HG03571 (cell line): ENCODE data around the gene ARHGAP22.

Source experiments
- ATAC-seq: cut with Tn5 transposase; IDR thresholded peaks from one replicate; pipeline ENCODE4 v1.9.1; 2021; ENCODE audit not compliant: unreplicated experiment

The ARHGAP22 gene

GRCh38 chr10:48607356-48608278 lies 2.7 kb upstream of the ARHGAP22 start:
- no peak for ATAC-seq

DNA sequence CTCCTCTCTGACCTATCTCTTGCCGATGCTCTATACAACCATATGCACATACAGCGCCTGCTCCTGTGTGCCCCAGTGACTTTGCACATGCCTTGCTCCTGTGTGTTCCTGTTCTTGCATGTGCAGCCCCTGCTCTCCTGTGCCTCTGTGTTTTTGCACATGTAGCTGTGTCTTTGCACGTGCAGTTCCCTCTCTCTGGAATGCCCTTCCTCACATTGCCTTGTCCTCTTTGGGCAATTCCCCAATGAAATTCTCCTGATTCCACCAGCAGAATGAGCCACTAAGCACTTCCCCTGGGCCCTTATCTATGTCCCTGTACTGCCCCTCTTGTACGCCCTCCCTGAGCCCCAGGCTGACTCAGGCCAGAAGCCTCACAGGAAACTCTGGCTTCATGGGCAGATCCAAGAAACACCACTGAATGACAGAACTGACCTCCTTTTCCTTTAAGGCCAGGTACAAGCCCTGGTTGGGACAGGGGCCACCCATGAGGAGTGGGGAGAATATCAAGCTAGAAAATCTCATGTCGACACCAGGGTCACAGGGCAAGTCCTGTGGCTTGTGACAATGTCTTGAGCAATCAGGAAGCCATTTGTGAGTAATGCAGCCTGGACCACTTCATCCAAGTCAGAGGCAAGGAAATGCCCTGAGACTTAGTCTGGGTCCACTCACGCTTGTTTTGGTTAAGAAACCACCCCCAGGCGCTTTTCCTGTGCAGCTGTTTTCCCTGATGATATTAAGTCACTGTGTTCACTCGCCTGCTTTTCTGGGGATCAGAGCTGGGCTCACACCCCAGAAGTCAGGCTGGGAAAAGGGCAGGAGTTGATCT lies 1.9 kb upstream of the ARHGAP22 start:
- ATAC-seq, result no peak

DNA sequence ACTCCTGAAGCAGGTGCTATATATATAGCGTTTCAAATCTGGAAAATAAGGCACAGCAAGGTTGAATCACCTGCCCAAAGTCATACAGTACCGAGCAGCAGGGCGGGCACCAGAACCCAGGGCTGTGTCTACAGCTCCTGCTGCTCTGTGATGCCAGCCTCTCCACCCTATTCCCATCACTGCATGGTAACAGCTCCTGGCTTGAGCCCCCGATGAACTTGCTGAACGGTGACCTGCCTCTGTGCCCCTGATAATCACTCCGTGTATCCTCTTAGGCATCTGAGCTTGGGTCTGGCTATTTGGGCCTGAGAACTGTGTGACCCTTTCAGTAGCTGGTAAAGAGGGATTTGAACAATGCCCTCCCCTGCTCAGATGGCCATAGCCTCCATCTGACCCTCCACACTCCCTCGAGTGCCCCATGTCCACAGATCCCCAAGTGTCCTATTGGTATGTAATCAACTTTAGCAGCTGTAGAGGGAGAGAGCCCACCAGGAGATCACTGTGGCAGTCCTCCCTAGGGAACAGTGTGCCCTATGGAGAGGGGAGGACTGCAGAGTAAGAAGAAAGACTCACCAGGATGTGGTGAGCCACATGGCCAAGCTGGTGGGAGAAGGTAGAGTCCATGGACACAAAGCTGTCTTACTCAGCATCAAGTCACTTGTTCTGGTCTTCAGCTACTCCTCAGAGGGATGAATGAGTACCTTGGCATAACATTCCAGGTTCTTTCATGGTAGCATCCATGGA lies 1.1 kb upstream of the ARHGAP22 start:
- ATAC-seq, result no peak

- no peak for ATAC-seq
These were observed 558 bp downstream of the ARHGAP22 start for GRCh38 chr10:48604039-48604990.

DNA sequence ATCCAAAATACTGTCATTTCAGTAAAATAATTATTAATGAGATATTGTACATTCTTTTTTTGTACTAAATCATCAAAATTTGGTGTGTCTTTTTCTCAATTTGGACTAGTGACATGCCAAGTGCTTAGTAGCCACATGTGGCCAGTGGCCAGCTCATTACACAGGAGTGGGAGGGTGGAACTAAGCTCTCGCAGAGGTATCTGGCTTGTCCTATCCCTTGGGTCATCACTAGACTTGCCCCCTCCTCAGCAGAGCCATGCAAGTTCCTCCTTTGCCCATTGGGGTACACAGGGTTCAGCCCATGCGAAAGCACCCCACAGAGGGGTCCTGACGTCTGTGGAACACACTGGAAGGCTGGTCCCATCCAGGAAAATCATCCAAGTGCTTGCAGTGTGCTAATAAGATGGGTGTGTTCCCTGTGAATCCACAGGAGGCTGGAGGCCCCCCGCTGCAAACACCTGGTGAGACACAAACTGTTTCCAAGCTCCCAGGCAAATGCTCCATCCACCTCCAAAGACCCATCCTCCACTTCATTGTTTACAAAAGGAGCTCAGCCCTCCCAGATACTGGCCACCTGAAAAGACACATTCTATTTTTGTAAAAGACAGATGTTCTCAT lies 1.3 kb downstream of the ARHGAP22 start:
- ATAC-seq, result no peak

DNA sequence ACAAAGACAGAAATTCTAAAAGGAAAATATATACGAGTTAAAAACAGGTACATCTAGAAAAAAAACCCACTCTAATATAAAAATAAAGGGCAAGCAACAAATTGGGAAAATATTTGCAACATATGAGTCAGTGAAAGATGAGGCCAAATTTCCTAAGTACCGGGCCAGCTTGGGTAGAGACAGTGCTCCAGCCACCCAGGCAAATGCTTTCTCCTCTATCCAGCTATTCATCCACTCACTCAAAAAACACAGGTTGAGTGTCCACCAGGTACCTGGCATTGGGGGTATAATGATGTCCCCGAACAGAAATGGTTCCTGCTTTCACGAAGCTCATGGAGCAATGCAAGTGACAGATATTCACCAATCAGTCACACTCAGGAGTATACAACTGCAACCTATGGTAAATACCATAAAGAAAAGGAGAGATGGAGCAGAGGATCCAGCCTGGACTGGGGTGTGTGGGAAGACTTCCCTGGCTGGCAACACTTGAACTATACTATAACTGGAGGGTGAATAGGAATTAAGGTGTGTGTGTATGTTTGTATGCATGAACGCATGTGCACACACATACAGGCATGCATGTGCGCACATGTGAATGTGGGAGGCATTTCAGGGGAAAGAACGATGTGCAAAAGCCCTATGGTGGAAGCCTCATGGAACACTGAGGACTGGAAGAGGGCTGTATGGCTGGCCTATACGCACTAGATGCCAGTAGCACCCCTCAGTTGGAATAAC lies 2.3 kb downstream of the ARHGAP22 start:
- no peak for ATAC-seq

DNA sequence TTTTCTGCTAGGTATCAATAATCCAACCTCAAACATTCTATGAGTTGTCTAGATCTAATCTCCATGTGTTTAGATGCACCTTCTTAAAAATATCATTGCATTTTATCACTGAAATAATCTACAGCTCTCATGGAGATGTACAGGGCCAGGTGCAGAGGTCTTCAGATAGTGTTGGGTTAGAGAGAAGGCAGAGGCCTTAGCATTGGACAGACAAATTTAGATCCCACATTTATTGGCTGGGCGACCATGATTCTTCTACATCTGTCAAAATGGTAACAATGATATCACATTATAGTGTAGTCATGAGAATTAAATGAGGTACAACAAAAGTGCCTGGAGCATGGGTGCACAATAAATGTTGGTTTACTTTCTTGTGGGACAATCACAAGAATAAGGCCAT lies 3.1 kb downstream of the ARHGAP22 start:
- no peak for ATAC-seq

DNA sequence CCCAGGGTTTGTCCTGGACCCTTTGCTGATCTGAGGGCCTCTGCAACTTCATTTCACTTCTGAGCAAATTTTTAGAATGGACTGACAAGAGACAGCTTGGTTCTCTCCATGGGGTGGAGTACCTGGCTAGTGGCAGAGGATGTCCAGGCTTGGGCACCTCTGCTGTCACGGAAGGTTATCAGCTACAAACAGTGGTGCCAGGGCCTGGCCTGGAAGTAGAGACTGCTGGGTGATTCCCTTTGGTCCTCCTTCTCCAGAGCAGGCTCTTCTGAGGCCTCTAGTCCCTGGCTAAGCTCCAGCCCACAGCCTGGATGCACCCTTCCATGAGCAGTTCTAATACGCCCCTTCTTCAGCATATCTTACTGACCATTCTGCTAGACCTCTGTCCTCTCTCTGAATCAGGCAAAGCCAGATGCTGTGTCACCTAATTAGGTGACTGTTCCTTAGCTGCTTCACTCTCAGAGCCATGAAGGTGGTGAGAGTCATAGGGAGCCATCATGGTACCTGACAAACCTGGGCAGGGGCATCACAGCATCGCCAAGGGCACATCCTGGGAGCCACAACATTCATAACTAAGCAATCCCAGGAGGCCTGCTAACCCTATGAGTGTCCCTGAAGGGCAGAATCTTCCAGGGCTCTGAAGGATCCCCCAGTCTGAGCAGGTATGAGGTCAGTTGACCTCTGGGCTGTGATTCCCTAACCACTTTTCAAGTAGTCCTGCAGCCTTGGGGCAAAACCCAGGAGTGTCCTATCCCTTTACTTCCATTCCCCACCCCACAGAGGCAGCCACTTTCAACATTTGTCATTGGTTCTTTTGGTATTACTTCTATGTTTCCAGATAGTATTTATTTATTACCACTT lies 4.0 kb downstream of the ARHGAP22 start:
- ATAC-seq, result no peak

DNA sequence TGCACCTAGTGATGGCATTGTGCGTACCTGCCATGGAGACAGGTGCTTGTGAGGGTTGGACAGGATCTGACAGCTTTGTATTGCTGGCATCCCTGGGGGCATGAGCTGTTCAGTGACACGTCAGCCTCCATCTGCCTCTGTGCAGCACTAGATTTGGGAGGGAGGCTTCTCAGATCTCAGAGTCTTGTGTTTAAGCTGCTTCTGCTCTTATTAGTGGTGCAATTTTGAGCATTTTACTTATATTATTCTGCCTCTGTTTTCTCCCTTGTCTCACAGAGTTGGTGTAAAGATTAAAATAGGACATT lies 5.1 kb downstream of the ARHGAP22 start:
- ATAC-seq, result no peak

- ATAC-seq, result no peak
These were observed 5.7 kb downstream of the ARHGAP22 start for GRCh38 chr10:48598936-48599829.

DNA sequence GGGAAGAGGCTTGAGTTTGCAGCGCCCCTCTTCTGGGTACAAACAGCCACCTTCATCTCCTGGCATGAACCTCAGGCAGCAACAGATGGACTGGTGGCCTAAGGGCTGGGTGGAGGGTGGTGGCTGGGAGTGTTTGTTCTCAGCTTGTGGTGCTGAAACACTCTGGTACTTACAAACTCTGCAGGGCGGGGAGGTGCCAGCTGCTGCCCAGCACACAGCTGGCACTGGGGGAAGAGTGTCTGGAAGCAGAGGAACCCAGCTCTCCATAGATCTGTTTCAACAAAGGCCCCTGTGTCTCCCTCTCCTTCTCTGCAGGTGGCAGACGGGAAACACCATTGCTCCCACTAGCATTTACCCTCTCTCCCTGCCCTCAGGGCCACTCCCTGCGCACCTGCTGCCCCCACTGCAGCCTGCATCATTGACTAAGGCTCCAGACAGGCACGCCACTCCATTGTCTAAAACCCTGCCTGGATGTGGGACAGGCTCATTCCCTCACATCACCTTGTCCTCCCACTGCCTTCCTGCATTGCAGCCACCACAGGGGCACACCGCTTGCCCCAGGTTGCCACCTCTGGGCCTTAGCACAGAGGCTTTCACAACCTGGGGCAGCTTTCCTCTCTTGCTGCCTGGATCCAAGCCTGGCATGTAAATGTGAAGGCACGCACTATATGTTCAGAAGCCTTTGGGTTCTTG lies 6.5 kb downstream of the ARHGAP22 start:
- ATAC-seq, result no peak

- ATAC-seq, result no peak
These were observed 9.3 kb downstream of the ARHGAP22 start for GRCh38 chr10:48595539-48595932.

- ATAC-seq, result no peak
These were observed 9.9 kb downstream of the ARHGAP22 start for GRCh38 chr10:48594803-48595538.

- ATAC-seq, result no peak
These were observed 10.5 kb downstream of the ARHGAP22 start for GRCh38 chr10:48594371-48594770.

- ATAC-seq, result no peak
These were observed 12.5 kb downstream of the ARHGAP22 start for GRCh38 chr10:48592346-48592745.

GRCh38 chr10:48590945-48591344 lies 13.9 kb downstream of the ARHGAP22 start:
- no peak for ATAC-seq
